K562 (cell line): ENCODE measurements around the gene CNOT4. TPM values are rescaled to one million over a fixed set of nuclear protein-coding genes. Genes with fewer than 3 reads are reported as not detected.

ENCODE experiments used
- ATAC-seq: fragments of 200-7000 bp; cut with Tn5 transposase; 3 replicates; pipeline ENCODE4 v1.9.1; 2020; ENCODE audit warnings: moderate library complexity
- BruUV-seq: library from RNA; stranded (reverse); fragments of 400-500 nt; replicated peaks from 2 replicates; lab custom pipeline; 2021; lab: Mats Ljungman, UMichigan
- CTCF ChIA-PET: fragments of 300-600 bp; formaldehyde crosslinking; extraction: SDS; loops from one replicate; lab custom pipeline; 2021; ENCODE audit warnings: low intra/inter-chr PET ratio; lab: Yijun Ruan, JAX
- POLR2A ChIA-PET: fragments of 300-600, 350-650 bp; sonication (Branson Sonifier 250); formaldehyde crosslinking; extraction: SDS; loops from one replicate; lab custom pipeline; 2021; ENCODE audit warnings: antibody characterized with exemption, inconsistent platforms; lab: Yijun Ruan, JAX
- DNase-seq, 4 experiments: peaks; one replicate each; pipeline versions ENCODE4 v3.0.0 to v3.0.0-alpha.2; 2011 to 2018; ENCODE audit warnings: low spot score in 3 of 4, mixed read lengths in 3 of 4; ENCODE audit errors: extremely low read depth in 1 of 4
- FAIRE-seq: peaks from 2 replicates; lab custom pipeline; 2011; peaks lifted over from hg19 to GRCh38; lab: Jason Lieb, UNC
- H2AFZ ChIP-seq: 2 replicates; pipeline ENCODE4 v1.6.0; 2011; ENCODE audit warnings: low read depth, low read length, control low read depth, inconsistent platforms
- H3K27ac ChIP-seq: fragments of 200-600 bp; 3 replicates; pipeline ENCODE4 v1.8.0; 2011; ENCODE audit warnings: low read depth, mild to moderate bottlenecking, control low read depth, inconsistent platforms, low read length, moderate library complexity, mixed read lengths; ENCODE audit errors: extremely low read depth
- H3K27me3 ChIP-seq, 2 experiments: fragments of 300-600 bp in 1 of 2; 2 replicates in 1 of 2; 3 replicates in 1 of 2; pipeline versions ENCODE4 v1.6.0 to v1.8.0; 2011; ENCODE audit warnings: inconsistent platforms in 2 of 2, low read length in 2 of 2, mild to moderate bottlenecking in 1 of 2, mixed read lengths in 1 of 2, moderate library complexity in 1 of 2; ENCODE audit not compliant: control insufficient read depth in 2 of 2, insufficient read depth in 2 of 2
- H3K36me3 ChIP-seq: fragments of 300-600 bp; 3 replicates; pipeline ENCODE4 v1.8.0; 2011; ENCODE audit warnings: mild to moderate bottlenecking, low read length, inconsistent platforms; ENCODE audit not compliant: control insufficient read depth, insufficient read depth
- H3K4me1 ChIP-seq, 2 experiments: fragments of 200-600 bp in 1 of 2; replicated peaks in 1 of 2; 2 replicates in 1 of 2; 3 replicates in 1 of 2; pipeline versions ENCODE4 v1.5.1 to v1.8.0; 2011; ENCODE audit warnings: inconsistent platforms in 2 of 2, low read length in 2 of 2, mild to moderate bottlenecking in 1 of 2, mixed read lengths in 1 of 2, moderate library complexity in 1 of 2; ENCODE audit not compliant: control insufficient read depth in 2 of 2, insufficient read depth in 2 of 2
- H3K4me2 ChIP-seq: 2 replicates; pipeline ENCODE4 v1.6.1; 2011; ENCODE audit warnings: low read length, control low read depth, inconsistent platforms, mixed read lengths; ENCODE audit not compliant: insufficient read depth
- H3K4me3 ChIP-seq: fragments of 200-600 bp; sonication (generic), shearing (Covaris generic); 2 replicates; pipeline ENCODE4 v1.5.1; 2016; ENCODE audit warnings: control low read depth, inconsistent platforms
- H3K79me2 ChIP-seq: fragments of 200-600 bp; 3 replicates; pipeline ENCODE4 v1.8.0; 2011; ENCODE audit warnings: low read length, inconsistent platforms; ENCODE audit not compliant: control insufficient read depth, insufficient read depth
- H3K9ac ChIP-seq, 2 experiments: 2 replicates each; pipeline versions ENCODE4 v1.6.0 to v1.6.1; 2011; ENCODE audit warnings: low read depth in 2 of 2, low read length in 2 of 2, control low read depth in 1 of 2, inconsistent platforms in 1 of 2, mild to moderate bottlenecking in 1 of 2, mixed read lengths in 1 of 2; ENCODE audit not compliant: insufficient read depth in 1 of 2
- H3K9me1 ChIP-seq: one replicate; pipeline ENCODE4 v1.6.0; 2011; ENCODE audit warnings: inconsistent platforms, mild to moderate bottlenecking, low read length, moderate library complexity; ENCODE audit not compliant: control insufficient read depth, insufficient read depth
- H3K9me3 ChIP-seq: replicated peaks from 2 replicates; pipeline ENCODE4 v1.5.1; 2011; ENCODE audit warnings: low read depth, low read length, inconsistent platforms; ENCODE audit not compliant: control insufficient read depth, insufficient read depth
- H4K20me1 ChIP-seq: replicated peaks from 2 replicates; pipeline ENCODE4 v1.6.1; 2011; ENCODE audit warnings: low read length, inconsistent platforms, mixed read lengths; ENCODE audit not compliant: control insufficient read depth, insufficient read depth
- C11orf30 ChIP-seq: fragments of 450-650 bp; IDR thresholded peaks from 2 replicates; pipeline ENCODE4 v1.6.1; 2016; ENCODE audit warnings: low read depth, mild to moderate bottlenecking
- ELF4 ChIP-seq: fragments of 450-650 bp; formaldehyde crosslinking; IDR thresholded peaks from 2 replicates; pipeline ENCODE4 v1.4.0; 2022; ENCODE audit warnings: missing genetic modification characterization
- IRF1 ChIP-seq: sonication (generic); formaldehyde crosslinking; IDR thresholded peaks from 2 replicates; pipeline ENCODE4 v1.8.0; 2022; ENCODE audit warnings: missing genetic modification reagents, mild to moderate bottlenecking, borderline replicate concordance
- KAT2B ChIP-seq: IDR thresholded peaks from one replicate; pipeline ENCODE4 v1.6.1; 2012; ENCODE audit warnings: low read depth, mild to moderate bottlenecking, control low read depth, inconsistent platforms, low read length, moderate library complexity
- KHSRP ChIP-seq: fragments of 450-650 bp; IDR thresholded peaks from 2 replicates; pipeline ENCODE4 v1.6.1; 2017
- MAFF ChIP-seq: IDR thresholded peaks from 2 replicates; pipeline ENCODE4 v1.6.1; 2012; ENCODE audit warnings: low read length, improper control_type of control experiment
- MAFG ChIP-seq: fragments of 450-650 bp; conservative IDR thresholded peaks from 2 replicates; pipeline ENCODE4 v1.6.1; 2016; ENCODE audit warnings: missing genetic modification characterization, missing compliant biosample characterization
- NFE2 ChIP-seq: IDR thresholded peaks from 2 replicates; pipeline ENCODE4 v1.6.1; 2014; ENCODE audit warnings: antibody characterized with exemption, low read depth
- NUFIP1 ChIP-seq: fragments of 450-650 bp; IDR thresholded peaks from 2 replicates; pipeline ENCODE4 v1.6.1; 2018; ENCODE audit not compliant: partially characterized antibody
- POLR2H ChIP-seq: IDR thresholded peaks from 2 replicates; pipeline ENCODE4 v1.6.1; 2016; ENCODE audit warnings: missing genetic modification characterization, low read depth, mild to moderate bottlenecking, control low read depth, missing compliant biosample characterization, moderate library complexity
- SIN3B ChIP-seq: fragments of 450-650 bp; IDR thresholded peaks from 2 replicates; pipeline ENCODE4 v1.6.1; 2017; ENCODE audit warnings: low read depth, mild to moderate bottlenecking, moderate library complexity
- SIRT6 ChIP-seq: IDR thresholded peaks from one replicate; pipeline ENCODE4 v1.6.1; 2012; ENCODE audit warnings: low read depth, mild to moderate bottlenecking, control low read depth, inconsistent platforms, low read length, moderate library complexity
- SMARCE1 ChIP-seq: fragments of 450-650 bp; IDR thresholded peaks from 2 replicates; pipeline ENCODE4 v1.7.1; 2016; ENCODE audit warnings: mild to moderate bottlenecking
- STAT5B ChIP-seq: fragments of 250-450 bp; sonication (Bioruptor Pico); IDR thresholded peaks from 2 replicates; pipeline ENCODE4 v1.8.0; 2021; ENCODE audit warnings: mild to moderate bottlenecking, inconsistent platforms
- TBL1XR1 ChIP-seq, 2 experiments: IDR thresholded peaks; 2 replicates each; pipeline ENCODE4 v1.6.1; 2012; ENCODE audit warnings: improper control_type of control experiment in 2 of 2, low read length in 2 of 2, mild to moderate bottlenecking in 1 of 2
- TCF3 ChIP-seq: sonication (generic); formaldehyde crosslinking; IDR thresholded peaks from 2 replicates; pipeline ENCODE4 v1.4.0; 2020; ENCODE audit warnings: mild to moderate bottlenecking, missing genetic modification reagents
- TOE1 ChIP-seq, 2 experiments: fragments of 450-650 bp in 1 of 2; sonication (generic) in 1 of 2; formaldehyde crosslinking in 1 of 2; IDR thresholded peaks; 2 replicates each; pipeline versions ENCODE4 v1.7.1 to v1.8.0; 2016 to 2022; ENCODE audit warnings: borderline replicate concordance in 2 of 2, mild to moderate bottlenecking in 2 of 2, antibody characterized with exemption in 1 of 2, inconsistent platforms in 1 of 2, low read depth in 1 of 2, missing genetic modification reagents in 1 of 2, moderate library complexity in 1 of 2
- ZNF232 ChIP-seq: sonication (generic); formaldehyde crosslinking; IDR thresholded peaks from 2 replicates; pipeline ENCODE4 v1.8.0; 2022; ENCODE audit warnings: mild to moderate bottlenecking, missing genetic modification reagents
- ZNF3 ChIP-seq: fragments of 250-450 bp; sonication (Bioruptor Pico); IDR thresholded peaks from 2 replicates; pipeline ENCODE4 v1.5.0; 2021; ENCODE audit warnings: mild to moderate bottlenecking, moderate library complexity
- in situ Hi-C: fragments of 300-500 bp; cut with MboI; formaldehyde crosslinking; loops from 4 replicates; pipeline ENCODE4 v1.15.0; 2018; ENCODE audit warnings: inconsistent platforms, mixed read lengths
- intact Hi-C: fragments of 100-400 bp; cut with micrococcal nuclease; formaldehyde crosslinking; loops from 2 replicates; pipeline ENCODE4 v1.14.2; 2022
- polyA plus RNA-seq, 8 experiments: library from polyadenylated mRNA; depleted of rRNA in 4 of 8; stranded (reverse) in 5 of 8; unstranded in 3 of 8; fragments of >200 nt; fragmentation: Nextera tagmentation in 2 of 8; fragmentation: Illumina TruSeq in 1 of 8; extraction: Ambion mirVana in 2 of 8; extraction: Trizol in 1 of 8; gene quantifications; 2 replicates each; pipeline versions ENCODE4 v1.2.1 to v1.2.3, GENCODE V29; 2011 to 2014; ENCODE audit warnings: inconsistent platforms in 1 of 8, missing spikeins in 1 of 8
- total RNA-seq, 7 experiments: library from RNA; depleted of rRNA in 6 of 7; stranded (reverse); fragments of >200 nt in 6 of 7; fragmentation: Illumina TruSeq in 2 of 7; extraction: Trizol in 2 of 7; gene quantifications; 2 replicates each; pipeline versions ENCODE4 v1.2.1 to v1.2.3, GENCODE V29; 2011 to 2021; ENCODE audit warnings: low replicate concordance in 1 of 7
- TF ChIP-seq, protein P1 (sequence below): sonication (generic); formaldehyde crosslinking; IDR thresholded peaks from 2 replicates; pipeline ENCODE4 v1.8.1; 2023; ENCODE audit warnings: mild to moderate bottlenecking, missing genetic modification reagents, moderate library complexity
- TF ChIP-seq, protein P2 (sequence below): fragments of 250-450 bp; sonication (Bioruptor Pico); IDR thresholded peaks from 2 replicates; pipeline ENCODE4 v1.4.0; 2020; ENCODE audit warnings: mild to moderate bottlenecking, moderate library complexity, borderline replicate concordance

CNOT4 gene
- total and polyA plus RNA-seq, 9 of the 15 experiments (the other 6 are each of a cell fraction or from before 2014, with no cell fraction given), result 8.6 to 24.1 (median 15.4) TPM

- ChIA-PET CTCF (no interaction called here), POLR2A (interaction anchor here (0.6 to 1.2 kb wide), 3 partner anchors 9 to 49 kb away, joined by 3 to 4 read pairs (median 3); no protein-coding TSS in a partner anchor)
- no peak overlapping the region for H3K4me2 ChIP-seq
- FAIRE-seq (no peak), ATAC-seq (peak; percentile 28; the same call in 1 of the 3 replicates), DNase-seq (no peak)
- no peaks in the 10 kb centered on the region for H3K27me3 ChIP-seq
- H3K4me3 ChIP-seq, result no peak overlapping the region
- H3K9ac ChIP-seq, result no peak overlapping the region
- no peak overlapping the region for H2AFZ ChIP-seq
- no peaks in the 10 kb centered on the region for H3K9me3 ChIP-seq
- peaks cover 31% of the 10 kb centered on the region for H3K79me2 ChIP-seq
- no peaks in the 10 kb centered on the region for H4K20me1 ChIP-seq
- no TSS peak for BruUV-seq
- no peaks in the 10 kb centered on the region for H3K36me3 ChIP-seq
- H3K27ac ChIP-seq, result no peak overlapping the region
- intact Hi-C loops, result no loop called here
- in situ Hi-C loops, result no loop called here
- H3K9me1 ChIP-seq, result no peaks in the 10 kb centered on the region
- H3K4me1 ChIP-seq, result no peaks in the 10 kb centered on the region
- TF ChIP-seq KAT2B (no peak), NFE2 (peak; percentile 65), C11orf30 (peak; percentile 75), NUFIP1 (no peak), SIRT6 (no peak), SIN3B (no peak), TBL1XR1 (IDR thresholded peaks at IDR 0.05; ENCODE audit: low read length in 2 of 2) (no peak), IRF1 (CRISPR knock-in tag) (no peak), ZNF3 (CRISPR knock-in tag) (no peak), TCF3 (no peak), POLR2H (tag) (peak; percentile 38; the same call in 1 of the 2 replicates), TOE1 (IDR thresholded peaks at IDR 0.05; ENCODE audit: borderline replicate concordance) (no peak), TOE1 (CRISPR knock-in tag; IDR thresholded peaks at IDR 0.05; ENCODE audit: borderline replicate concordance, low read depth) (no peak), SMARCE1 (no peak), MAFG (peak; percentile 62), ELF4 (CRISPR knock-in tag) (no peak), MAFF (peak; percentile 38), ZNF232 (CRISPR knock-in tag) (no peak), KHSRP (no peak), STAT5B (CRISPR knock-in tag) (no peak)
- TF ChIP-seq, protein P1, sequence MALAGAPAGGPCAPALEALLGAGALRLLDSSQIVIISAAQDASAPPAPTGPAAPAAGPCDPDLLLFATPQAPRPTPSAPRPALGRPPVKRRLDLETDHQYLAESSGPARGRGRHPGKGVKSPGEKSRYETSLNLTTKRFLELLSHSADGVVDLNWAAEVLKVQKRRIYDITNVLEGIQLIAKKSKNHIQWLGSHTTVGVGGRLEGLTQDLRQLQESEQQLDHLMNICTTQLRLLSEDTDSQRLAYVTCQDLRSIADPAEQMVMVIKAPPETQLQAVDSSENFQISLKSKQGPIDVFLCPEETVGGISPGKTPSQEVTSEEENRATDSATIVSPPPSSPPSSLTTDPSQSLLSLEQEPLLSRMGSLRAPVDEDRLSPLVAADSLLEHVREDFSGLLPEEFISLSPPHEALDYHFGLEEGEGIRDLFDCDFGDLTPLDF (CRISPR knock-in tag), result no peak
- TF ChIP-seq, protein P2, sequence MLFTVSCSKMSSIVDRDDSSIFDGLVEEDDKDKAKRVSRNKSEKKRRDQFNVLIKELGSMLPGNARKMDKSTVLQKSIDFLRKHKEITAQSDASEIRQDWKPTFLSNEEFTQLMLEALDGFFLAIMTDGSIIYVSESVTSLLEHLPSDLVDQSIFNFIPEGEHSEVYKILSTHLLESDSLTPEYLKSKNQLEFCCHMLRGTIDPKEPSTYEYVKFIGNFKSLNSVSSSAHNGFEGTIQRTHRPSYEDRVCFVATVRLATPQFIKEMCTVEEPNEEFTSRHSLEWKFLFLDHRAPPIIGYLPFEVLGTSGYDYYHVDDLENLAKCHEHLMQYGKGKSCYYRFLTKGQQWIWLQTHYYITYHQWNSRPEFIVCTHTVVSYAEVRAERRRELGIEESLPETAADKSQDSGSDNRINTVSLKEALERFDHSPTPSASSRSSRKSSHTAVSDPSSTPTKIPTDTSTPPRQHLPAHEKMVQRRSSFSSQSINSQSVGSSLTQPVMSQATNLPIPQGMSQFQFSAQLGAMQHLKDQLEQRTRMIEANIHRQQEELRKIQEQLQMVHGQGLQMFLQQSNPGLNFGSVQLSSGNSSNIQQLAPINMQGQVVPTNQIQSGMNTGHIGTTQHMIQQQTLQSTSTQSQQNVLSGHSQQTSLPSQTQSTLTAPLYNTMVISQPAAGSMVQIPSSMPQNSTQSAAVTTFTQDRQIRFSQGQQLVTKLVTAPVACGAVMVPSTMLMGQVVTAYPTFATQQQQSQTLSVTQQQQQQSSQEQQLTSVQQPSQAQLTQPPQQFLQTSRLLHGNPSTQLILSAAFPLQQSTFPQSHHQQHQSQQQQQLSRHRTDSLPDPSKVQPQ, result no peak
Observed at GRCh38 chr7:135427166-135427565, 82.7 kb downstream of the CNOT4 start.
